ENCODE data around the gene FMO4.
"Not testable (repeated sequence)": the region's sequence is repeated elsewhere in the genome, so short reads cannot be mapped to it uniquely, and the experiment has no call there.

Gene FMO4

GRCh38 chr1:171313835-171314320 lies at the start of gene FMO4:
TSS of gene FMO4 (plus strand) at chr1:171314183. CDS start at chr1:171319826, 5,643 bp downstream.
- DNase-seq, result peak; percentile 96 to 99 (median 98)

GRCh38 chr1:171265686-171266085 lies 48.3 kb upstream of the FMO4 start:
- no peak for DNase-seq

DNA sequence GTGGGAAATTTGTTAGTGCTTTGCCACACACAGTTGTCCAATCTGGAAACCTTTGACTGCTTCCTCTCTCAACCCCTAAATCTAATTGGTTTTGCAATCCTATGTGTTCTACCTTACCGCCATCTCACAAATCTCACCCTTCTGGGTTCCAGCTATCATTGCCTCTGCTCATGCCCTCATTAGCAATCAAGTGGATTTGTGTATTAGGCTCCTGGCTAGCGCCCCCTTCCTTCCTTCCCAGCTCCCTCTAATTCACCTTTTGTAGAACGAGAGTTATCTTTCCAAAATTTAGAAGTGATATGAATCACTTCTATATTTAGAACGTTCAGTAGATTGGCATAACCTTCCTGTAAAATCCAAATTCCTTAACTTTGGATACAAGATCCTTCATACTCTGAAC lies 47.1 kb upstream of the FMO4 start:
- no peak for DNase-seq

GRCh38 chr1:171267391-171267790 lies 46.6 kb upstream of the FMO4 start:
- no peak for DNase-seq

DNA sequence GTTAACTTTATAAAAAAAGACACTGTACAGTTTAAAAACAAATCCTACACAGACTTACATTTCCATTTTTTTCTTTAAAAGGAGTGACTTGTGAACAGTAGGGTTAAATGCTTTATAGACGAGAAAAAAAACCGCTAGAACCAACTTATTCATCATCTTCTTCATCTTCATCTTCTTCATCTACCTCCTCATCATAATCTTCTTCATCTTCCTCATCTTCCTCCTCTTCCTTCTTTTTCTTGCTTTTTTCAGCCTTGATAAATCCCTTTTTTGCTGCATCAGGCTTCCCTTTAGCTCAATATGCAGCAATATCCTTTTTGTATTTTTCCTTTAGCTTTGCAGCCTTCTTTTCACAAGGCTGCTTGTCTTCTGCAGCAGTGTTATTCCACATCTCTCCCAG lies 43.2 kb upstream of the FMO4 start:
- DNase-seq, result no peak

- DNase-seq, result no peak
These were observed 36.4 kb upstream of the FMO4 start for GRCh38 chr1:171277534-171277933.

DNA sequence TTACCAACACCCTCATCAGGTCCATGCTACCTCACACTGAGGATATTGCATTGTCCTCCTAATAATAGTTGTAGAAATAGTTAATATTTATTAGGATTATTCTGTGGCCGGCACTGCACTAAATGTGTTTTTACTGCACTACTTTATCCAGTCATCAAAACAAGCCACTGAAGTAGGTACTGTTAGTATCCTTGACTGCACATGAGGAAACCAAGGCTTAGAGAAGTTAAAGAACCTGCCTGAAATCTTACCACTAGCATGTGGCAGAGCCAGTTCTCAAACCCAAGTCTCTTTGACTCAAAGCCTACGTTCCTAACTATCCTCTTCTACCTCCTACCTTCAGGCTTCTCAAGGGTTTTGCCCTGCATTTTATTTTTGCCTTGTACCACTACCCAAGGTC lies 34.7 kb upstream of the FMO4 start:
- DNase-seq, result no peak

DNA sequence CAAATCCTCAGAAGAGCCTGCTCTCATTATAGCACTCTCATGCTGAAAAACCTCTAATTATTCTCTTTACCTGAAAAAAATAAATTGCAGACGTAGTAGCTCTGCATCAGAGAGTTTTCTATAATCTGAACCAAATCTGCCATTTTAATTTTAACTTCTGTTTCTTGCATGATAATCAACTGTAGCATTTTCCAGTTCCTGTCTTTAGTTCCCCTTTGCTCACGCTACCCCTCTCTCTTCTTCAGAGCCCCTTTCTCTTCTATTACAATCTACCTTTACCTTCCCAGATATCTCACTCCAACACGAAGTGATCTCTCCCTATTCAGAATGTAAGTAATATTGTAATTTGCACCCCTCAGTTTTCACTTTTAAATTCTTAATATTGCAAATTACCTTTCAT lies 34.3 kb upstream of the FMO4 start:
- DNase-seq, result no peak

GRCh38 chr1:171280599-171280998 lies 33.4 kb upstream of the FMO4 start:
- no peak for DNase-seq

DNA sequence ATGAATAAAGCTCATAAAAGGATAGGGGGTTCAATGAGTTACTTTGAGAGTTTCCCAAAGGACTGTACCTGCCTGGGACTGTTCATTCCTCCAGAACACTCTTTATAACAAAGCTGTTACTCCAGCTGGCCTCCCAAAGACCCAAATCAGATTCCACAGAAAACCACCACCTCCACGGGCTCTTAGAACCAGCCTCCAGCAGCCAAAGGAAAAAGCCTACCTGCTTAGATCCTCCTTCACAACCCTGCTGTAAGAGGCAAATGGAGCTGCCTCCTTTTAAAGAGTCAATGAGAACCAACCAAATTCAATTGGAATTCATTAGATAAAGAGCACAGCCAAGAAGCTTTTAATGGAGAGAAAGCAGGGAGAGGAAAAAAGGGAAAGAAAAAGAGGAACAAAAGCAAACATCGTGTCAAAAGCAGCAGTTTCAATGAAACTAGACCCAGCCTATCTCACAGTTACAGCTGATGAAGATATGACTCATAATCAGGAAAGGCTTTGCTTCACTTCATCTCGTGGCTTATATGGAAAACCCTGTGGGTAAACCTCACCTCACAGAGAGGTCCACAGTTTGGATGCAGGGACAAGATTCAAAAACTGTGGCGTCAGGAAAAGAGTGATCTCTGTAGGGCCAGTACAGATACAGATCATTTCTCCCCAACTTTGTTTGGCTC lies 27.8 kb upstream of the FMO4 start:
- peak; percentile 68 to 80 (median 79) for DNase-seq

DNA sequence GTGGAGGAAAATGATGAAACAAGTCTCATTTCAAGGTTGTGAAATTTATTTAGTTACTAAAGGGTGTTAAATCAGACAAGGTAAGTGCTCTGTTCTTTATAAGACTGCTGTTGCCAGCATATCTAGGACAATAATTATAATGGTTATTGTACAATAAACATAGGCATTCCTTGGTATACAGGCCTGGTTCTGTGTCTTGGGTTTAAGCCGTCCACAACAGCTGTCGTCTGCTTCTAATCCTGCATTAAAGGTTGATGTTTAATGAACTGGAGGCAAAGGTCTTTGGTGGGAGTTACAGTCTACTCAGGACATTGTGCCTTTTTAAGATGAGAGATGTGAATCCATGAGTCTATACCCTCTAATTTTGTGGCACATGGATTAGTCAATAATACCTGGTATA lies 23.4 kb upstream of the FMO4 start:
- no peak for DNase-seq

- no peak for DNase-seq
These were observed 21.2 kb upstream of the FMO4 start for GRCh38 chr1:171292799-171293198.

GRCh38 chr1:171295383-171295782 lies 18.6 kb upstream of the FMO4 start:
- not testable (repeated sequence) for DNase-seq

DNA sequence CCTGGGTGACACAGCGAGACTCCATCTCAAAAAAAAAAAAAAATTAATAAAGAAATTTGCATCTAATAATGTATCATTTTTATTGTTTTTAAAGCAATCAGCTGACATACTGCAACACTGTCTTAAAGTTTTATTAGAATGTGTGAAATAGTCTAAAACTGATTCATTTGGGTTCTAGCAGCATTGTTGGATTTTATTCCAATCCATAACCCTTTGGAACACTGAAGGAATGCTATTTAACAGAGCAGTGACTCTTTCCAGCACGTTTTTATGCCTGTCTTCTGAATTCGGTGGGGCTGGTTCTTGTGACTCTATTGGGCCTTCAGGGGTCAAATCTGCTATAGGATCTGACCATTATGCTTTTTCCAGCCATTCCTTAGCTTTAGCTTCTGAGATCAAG lies 18.2 kb upstream of the FMO4 start:
- DNase-seq, result no peak

GRCh38 chr1:171296897-171297296 lies 17.1 kb upstream of the FMO4 start:
- peak; percentile 8 to 23 (median 20) for DNase-seq

DNA sequence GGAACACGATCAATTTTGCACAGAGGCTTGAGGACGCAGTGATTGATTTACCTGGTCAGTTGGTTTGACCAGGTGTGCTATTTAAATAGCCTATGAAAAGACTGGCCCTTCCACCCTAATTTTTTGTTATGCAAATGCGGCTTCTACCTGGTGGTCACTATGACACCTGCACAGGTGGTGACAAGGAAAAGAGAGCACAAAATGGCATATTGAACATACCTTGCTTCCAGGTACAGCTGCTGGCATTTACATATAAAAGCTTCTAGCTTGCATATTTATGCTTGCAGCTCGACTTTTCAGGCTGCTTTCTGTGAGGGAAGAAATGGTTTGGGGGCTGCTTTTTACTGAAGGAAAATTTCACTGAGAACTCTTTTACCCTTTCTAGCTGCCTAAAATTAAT lies 15.3 kb upstream of the FMO4 start:
- no peak for DNase-seq

DNA sequence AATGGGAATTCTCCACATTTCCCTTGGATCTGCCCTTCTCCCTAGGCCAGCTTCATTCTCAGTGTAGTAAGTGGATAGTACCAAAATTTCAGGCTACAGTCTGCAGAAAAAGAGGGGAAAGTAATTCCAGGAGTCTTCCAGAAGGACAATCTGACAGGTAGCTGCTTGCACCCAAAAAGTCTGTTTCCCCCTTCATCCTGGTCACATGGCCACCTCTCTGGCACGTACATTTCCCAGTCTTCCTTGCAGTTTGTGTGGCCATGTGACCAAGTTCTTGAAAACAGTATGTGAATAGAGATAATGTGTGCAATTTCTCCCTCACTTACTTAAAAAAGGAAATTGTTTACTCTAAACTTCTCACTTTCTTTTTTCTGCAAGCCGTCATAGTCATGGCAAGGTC lies 14.6 kb upstream of the FMO4 start:
- no peak for DNase-seq

DNA sequence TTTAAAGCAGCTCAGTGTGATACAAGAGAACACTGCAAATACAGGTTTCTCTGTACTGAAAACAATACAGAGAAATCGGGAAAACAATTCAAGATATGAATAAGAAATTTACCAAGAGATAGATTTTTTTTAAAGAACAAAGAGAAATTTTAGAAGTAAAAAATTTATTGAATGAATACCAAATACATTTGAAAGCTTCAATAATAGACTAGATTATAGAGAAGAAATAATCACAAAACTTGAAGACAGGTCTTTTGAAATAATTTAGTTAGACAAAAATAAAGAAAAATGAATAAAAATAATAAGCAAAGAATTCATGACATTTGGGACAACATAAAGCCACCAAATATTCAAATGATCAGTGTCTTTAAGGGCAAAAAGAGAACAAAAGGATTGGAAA lies 13.6 kb upstream of the FMO4 start:
- no peak for DNase-seq

DNA sequence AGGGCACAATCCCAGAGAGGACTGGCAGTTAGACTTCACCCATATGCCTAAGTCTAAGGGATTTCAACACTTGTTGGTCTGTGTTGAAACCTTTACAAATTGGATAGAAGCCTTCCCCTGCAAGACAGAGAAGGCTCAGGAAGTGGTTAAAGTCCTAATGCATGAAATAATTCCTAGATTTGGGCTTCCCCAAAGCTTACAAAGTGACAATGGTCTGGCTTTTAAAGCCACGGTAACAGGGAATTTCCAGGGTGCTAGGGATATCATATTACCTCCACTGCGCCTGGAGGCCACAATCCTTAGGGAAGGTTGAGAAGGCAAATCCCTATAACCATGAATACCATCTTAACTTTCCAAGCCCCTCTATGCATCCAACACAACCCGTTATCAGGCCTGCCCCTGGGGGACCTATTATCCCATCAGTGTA lies 3.3 kb upstream of the FMO4 start:
- peak; percentile 17 to 33 (median 23) for DNase-seq

DNA sequence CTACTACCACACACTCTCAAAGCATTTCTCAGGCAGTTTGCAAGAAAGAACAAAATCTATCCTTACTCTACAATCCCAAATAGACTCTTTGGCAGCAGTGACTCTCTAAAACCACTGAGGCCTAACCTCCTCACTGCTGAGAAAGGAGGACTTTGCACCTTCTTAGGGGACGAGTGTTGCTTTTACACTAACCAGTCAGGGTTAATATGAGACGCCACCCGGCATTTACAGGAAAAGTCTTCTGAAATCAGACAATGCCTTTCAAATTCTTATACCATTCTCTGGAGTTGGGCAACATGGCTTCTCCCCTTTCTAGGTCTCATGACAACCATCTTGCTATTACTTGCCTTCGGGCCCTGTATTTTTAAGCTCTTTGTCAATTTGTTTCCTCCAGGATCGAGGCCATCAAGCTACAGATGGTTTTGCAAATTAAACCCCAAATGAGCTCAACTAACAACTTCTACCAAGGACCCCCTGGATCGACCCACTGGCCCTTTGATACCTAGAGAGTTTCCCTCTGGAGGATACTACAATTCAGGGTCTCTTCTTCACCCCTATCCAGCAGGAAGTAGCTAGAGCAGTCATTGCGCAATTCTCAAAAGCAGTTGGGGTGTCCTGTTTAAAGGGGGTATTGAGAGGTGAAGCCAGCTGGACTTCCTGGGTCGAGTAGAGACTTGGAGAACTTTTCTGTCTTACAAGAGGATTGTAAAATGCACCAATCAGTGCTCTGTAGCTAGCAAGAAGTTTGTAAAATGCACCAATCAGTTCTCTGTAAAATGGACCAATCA lies 2.0 kb upstream of the FMO4 start:
- DNase-seq, result no peak

GRCh38 chr1:171313319-171313834 lies 606 bp upstream of the FMO4 start:
- peak in 1 of 3 donors; percentile 2 for DNase-seq

- no peak for DNase-seq
These were observed 15.3 kb downstream of the FMO4 start for GRCh38 chr1:171329251-171329650.

DNA sequence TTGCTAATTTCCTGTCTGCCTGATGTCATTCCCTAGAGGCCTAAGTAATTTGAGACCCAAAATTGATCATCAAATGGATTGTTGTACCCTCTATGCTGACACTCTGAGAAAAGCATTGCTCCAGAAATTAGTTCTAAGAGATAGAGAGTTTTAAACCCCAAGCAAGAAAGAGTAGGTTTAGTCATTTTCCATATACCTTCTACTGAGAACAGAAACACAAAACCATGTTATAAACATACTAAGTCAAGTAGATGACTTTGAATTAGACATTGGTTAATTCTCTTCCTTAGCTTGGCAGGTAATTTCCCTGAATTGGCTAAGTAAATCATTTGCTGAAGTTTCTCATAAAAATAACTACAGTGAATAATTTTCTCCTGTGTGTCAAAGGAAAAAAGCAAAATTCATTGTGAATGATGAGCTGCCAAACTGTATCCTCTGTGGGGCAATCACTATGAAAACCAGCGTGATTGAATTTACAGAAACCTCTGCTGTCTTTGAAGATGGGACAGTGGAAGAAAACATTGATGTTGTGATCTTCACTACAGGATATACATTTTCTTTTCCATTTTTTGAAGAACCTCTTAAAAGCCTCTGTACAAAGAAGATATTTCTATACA lies 20.1 kb downstream of the FMO4 start:
- DNase-seq, result no peak

GRCh38 chr1:171335964-171336363 lies 22.0 kb downstream of the FMO4 start:
- DNase-seq, result no peak
